Neural crest cell (in vitro differentiated cells): Measurements from ENCODE around the gene CDK14. TPM values are rescaled to one million over a fixed set of nuclear protein-coding genes. Genes with fewer than 3 reads are reported as not detected.

ENCODE experiments used
- DNase-seq: peaks from one replicate; pipeline ENCODE4 v3.0.0; 2021; ENCODE audit warnings: low read depth, mixed read lengths, low spot score
- H3K27ac Mint-ChIP-seq: one replicate; pipeline ENCODE4 v1.8.0; 2021; ENCODE audit warnings: mild to moderate bottlenecking, mixed read lengths; ENCODE audit not compliant: unreplicated experiment
- H3K27me3 Mint-ChIP-seq: 2 replicates; pipeline ENCODE4 v1.8.0; 2021; ENCODE audit warnings: low read depth, mild to moderate bottlenecking, mixed read lengths
- H3K36me3 Mint-ChIP-seq: 2 replicates; pipeline ENCODE4 v1.8.0; 2021; ENCODE audit warnings: low read depth, mild to moderate bottlenecking, mixed read lengths
- H3K4me1 Mint-ChIP-seq: 2 replicates; pipeline ENCODE4 v1.8.0; 2021; ENCODE audit warnings: mixed read lengths
- H3K4me3 Mint-ChIP-seq: one replicate; pipeline ENCODE4 v1.8.0; 2021; ENCODE audit warnings: mild to moderate bottlenecking, mixed read lengths
- H3K9me3 Mint-ChIP-seq: 2 replicates; pipeline ENCODE4 v1.8.0; 2021; ENCODE audit warnings: mixed read lengths
- total RNA-seq: library from RNA; stranded (reverse); gene quantifications from 2 replicates; pipeline ENCODE4 v1.2.1, GENCODE V29; 2021
- TF ChIP-seq, protein P1 (sequence below): fragments of 200-600 bp; sonication (generic); conservative IDR thresholded peaks from 2 replicates; pipeline ENCODE4 v1.5.0; 2021; ENCODE audit warnings: antibody characterized with exemption, mild to moderate bottlenecking

Gene CDK14
- total RNA-seq, 1 donor from 2014 or later: 49.6 TPM

DNA sequence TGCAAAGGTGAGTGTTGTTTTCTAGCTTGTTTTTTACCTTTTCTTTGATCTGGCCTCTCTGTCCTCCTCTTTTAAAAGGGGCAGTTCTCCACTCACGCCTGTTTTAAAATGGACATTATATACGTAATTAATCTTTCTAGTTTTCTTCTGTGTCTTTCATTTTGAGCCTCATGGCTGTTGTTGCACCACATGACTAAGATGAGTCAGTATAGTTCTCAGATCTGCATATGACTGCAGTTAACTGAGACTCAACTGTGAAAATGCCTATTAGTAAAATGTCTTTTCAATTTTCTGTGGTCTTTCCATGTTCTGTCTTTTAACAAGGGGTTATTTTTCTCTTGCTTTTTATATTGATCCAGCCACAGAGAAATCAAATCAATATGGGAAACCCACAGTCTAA is 296.1 kb downstream of the CDK14 start:
- no peaks in the 10 kb centered on the region for H3K9me3 Mint-ChIP-seq
- H3K27me3 Mint-ChIP-seq: no peaks in the 10 kb centered on the region
- no peak overlapping the region for H3K27ac Mint-ChIP-seq
- TF ChIP-seq, protein P1, sequence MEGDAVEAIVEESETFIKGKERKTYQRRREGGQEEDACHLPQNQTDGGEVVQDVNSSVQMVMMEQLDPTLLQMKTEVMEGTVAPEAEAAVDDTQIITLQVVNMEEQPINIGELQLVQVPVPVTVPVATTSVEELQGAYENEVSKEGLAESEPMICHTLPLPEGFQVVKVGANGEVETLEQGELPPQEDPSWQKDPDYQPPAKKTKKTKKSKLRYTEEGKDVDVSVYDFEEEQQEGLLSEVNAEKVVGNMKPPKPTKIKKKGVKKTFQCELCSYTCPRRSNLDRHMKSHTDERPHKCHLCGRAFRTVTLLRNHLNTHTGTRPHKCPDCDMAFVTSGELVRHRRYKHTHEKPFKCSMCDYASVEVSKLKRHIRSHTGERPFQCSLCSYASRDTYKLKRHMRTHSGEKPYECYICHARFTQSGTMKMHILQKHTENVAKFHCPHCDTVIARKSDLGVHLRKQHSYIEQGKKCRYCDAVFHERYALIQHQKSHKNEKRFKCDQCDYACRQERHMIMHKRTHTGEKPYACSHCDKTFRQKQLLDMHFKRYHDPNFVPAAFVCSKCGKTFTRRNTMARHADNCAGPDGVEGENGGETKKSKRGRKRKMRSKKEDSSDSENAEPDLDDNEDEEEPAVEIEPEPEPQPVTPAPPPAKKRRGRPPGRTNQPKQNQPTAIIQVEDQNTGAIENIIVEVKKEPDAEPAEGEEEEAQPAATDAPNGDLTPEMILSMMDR: no peak
- peaks cover 6% of the 10 kb centered on the region for H3K4me1 Mint-ChIP-seq
- no peak overlapping the region for H3K4me3 Mint-ChIP-seq
- DNase-seq: no peak
- H3K36me3 Mint-ChIP-seq: no peaks in the 10 kb centered on the region

DNA sequence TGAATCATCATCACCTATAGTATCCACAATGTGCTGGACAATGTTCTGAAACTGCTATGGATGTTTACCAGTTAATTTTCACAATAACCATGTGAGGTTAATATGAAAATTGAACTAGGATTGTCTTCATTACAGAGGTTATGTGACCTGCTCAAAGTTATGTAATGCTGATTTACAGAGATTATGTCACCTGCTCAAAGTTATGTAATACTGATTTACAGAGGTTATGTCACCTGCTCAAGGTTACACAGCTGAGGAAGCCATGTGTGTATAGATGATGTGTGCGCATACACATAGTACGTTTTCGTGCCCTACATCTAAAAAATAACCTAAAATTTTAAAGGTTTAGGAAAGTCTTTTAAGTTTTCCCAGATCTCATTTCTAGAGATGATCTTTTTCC is 298.0 kb downstream of the CDK14 start:
- Mint-ChIP-seq H3K4me3 (no peak overlapping the region), H3K27me3 (no peaks in the 10 kb centered on the region), H3K27ac (no peak overlapping the region), H3K4me1 (no peaks in the 10 kb centered on the region), H3K9me3 (no peaks in the 10 kb centered on the region), H3K36me3 (no peaks in the 10 kb centered on the region)
- TF ChIP-seq, protein P1: no peak
- DNase-seq: no peak

DNA sequence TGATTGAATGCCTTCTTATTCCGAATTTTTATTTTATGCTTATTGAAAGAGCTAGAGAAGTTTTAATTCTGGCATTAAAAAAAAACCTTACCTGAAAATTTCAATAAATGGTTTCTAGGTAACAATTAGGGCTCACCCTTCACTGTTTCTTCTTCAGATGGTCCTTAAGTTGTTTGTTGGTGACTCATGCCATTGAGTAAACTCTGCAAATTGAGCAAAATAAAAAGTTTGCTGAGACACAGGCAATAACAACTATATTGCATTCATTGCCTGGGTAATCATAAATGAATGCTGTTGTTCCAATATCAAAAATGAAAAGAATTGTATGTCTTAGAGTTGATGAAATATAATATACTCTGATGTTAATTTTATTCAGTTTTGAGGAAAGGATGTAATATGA is 300.3 kb downstream of the CDK14 start:
- no peaks in the 10 kb centered on the region for H3K36me3 Mint-ChIP-seq
- no peaks in the 10 kb centered on the region for H3K9me3 Mint-ChIP-seq
- no peak overlapping the region for H3K4me3 Mint-ChIP-seq
- no peaks in the 10 kb centered on the region for H3K27me3 Mint-ChIP-seq
- DNase-seq: no peak
- TF ChIP-seq, protein P1: no peak
- H3K27ac Mint-ChIP-seq: no peak overlapping the region
- no peaks in the 10 kb centered on the region for H3K4me1 Mint-ChIP-seq

DNA sequence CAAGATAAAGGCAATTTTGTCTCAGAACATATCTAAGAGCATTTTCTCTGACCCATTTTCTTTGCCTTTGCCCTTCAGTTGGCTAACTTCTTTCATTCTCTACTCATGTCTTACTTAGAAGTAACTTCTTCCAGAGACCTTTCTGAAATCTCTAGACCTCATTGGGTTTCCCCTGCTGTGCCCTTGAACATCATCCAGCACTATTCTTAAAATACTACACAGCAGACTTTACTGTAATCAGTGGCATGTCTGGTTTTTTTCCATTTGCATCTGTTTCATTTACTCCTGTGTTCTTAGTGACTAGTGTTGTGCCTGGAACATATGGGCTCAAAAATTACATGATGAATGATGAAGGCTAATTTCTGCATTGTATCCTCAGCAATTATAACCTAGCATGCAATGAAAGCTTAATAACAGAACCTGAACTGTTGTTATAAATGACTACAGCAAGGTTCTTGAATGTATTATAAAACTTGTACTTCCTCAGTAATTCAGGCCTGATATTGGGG is 301.9 kb downstream of the CDK14 start:
- no peak overlapping the region for H3K4me3 Mint-ChIP-seq
- no peaks in the 10 kb centered on the region for H3K4me1 Mint-ChIP-seq
- no peak for DNase-seq
- peaks cover 2% of the 10 kb centered on the region for H3K36me3 Mint-ChIP-seq
- H3K27me3 Mint-ChIP-seq: no peaks in the 10 kb centered on the region
- H3K9me3 Mint-ChIP-seq: no peaks in the 10 kb centered on the region
- TF ChIP-seq, protein P1: no peak
- no peak overlapping the region for H3K27ac Mint-ChIP-seq

DNA sequence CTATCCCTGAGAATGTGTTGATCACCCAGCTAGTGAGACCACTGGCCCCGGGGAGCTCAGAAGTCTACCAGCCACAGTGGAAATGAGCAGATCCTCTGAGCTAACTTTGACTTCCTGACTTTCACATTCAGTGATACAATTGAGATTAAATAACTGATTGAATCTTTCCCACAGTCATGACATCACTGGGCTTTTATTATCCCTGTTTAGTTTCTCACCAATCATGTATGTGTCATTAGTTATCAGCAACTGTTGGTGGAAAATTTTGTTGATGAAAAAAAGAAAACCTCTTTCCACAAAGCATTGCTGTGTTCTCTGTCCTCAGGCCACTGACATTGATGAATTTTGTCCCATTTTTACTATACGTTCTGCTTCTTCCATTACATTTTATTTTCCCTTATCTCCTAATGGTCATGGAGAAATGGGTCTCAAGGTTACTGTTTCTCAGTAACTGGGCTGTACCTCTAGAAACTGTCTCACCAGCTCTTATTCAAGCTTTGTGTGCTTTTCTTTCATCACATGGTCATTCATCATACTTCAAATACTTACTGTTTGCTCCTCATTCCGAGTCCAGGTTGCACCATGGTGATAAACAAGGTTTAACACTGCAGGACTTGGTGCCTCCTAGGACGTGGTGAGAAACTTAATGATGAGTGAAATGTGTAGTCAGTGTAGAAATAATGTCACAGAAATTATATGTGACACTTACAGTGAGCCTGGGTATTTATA is 304.7 kb downstream of the CDK14 start:
- H3K36me3 Mint-ChIP-seq: peaks cover 2% of the 10 kb centered on the region
- no peaks in the 10 kb centered on the region for H3K27me3 Mint-ChIP-seq
- H3K9me3 Mint-ChIP-seq: no peaks in the 10 kb centered on the region
- DNase-seq: no peak
- no peaks in the 10 kb centered on the region for H3K4me1 Mint-ChIP-seq
- H3K27ac Mint-ChIP-seq: no peak overlapping the region
- no peak overlapping the region for H3K4me3 Mint-ChIP-seq
- TF ChIP-seq, protein P1: no peak
